HG03108 (cell line): ENCODE data around the gene DSCAML1.

Experiments used
- ATAC-seq: cut with Tn5 transposase; IDR thresholded peaks from one replicate; pipeline ENCODE4 v1.9.1; 2021; ENCODE audit warnings: moderate library complexity; ENCODE audit not compliant: unreplicated experiment

DSCAML1 gene

GRCh38 chr11:117437791-117438130, 359.3 kb downstream of the DSCAML1 start:
- no peak for ATAC-seq

GRCh38 chr11:117437041-117437790, 359.8 kb downstream of the DSCAML1 start:
- no peak for ATAC-seq

GRCh38 chr11:117435326-117435725, 361.7 kb downstream of the DSCAML1 start:
- ATAC-seq: no peak

- ATAC-seq: no peak
These were observed 362.5 kb downstream of the DSCAML1 start for GRCh38 chr11:117434481-117434880.

GRCh38 chr11:117433717-117434116, 363.3 kb downstream of the DSCAML1 start:
- no peak for ATAC-seq

GRCh38 chr11:117431436-117431835, 365.6 kb downstream of the DSCAML1 start:
- no peak for ATAC-seq

- no peak for ATAC-seq
These were observed 366.6 kb downstream of the DSCAML1 start for GRCh38 chr11:117430293-117430955.

GRCh38 chr11:117428856-117429229, 368.2 kb downstream of the DSCAML1 start:
- no peak for ATAC-seq

GRCh38 chr11:117428186-117428855, 368.7 kb downstream of the DSCAML1 start:
- ATAC-seq: no peak

- no peak for ATAC-seq
These were observed 369.6 kb downstream of the DSCAML1 start for GRCh38 chr11:117427356-117427874.

GRCh38 chr11:117426941-117427340, 370.1 kb downstream of the DSCAML1 start:
- no peak for ATAC-seq

- ATAC-seq: no peak
These were observed 370.7 kb downstream of the DSCAML1 start for GRCh38 chr11:117426297-117426685.

GRCh38 chr11:117425679-117426296, 371.2 kb downstream of the DSCAML1 start:
- ATAC-seq: no peak

GRCh38 chr11:117424781-117425180, 372.2 kb downstream of the DSCAML1 start:
- no peak for ATAC-seq

- no peak for ATAC-seq
These were observed 373.9 kb downstream of the DSCAML1 start for GRCh38 chr11:117423046-117423575.

- ATAC-seq: no peak
These were observed 375.5 kb downstream of the DSCAML1 start for GRCh38 chr11:117421476-117421875.

GRCh38 chr11:117421041-117421440, 376.0 kb downstream of the DSCAML1 start:
- ATAC-seq: no peak

GRCh38 chr11:117420598-117420997, 376.4 kb downstream of the DSCAML1 start:
- no peak for ATAC-seq

- ATAC-seq: no peak
These were observed 376.9 kb downstream of the DSCAML1 start for GRCh38 chr11:117420143-117420485.

- no peak for ATAC-seq
These were observed 377.4 kb downstream of the DSCAML1 start for GRCh38 chr11:117419482-117420142.
